Motor neuron (in vitro differentiated cells): ENCODE results near the gene BECN2. TPM values are rescaled to one million over a fixed set of nuclear protein-coding genes. Genes with fewer than 3 reads are reported as not detected.

ENCODE experiments used
- ATAC-seq, 8 experiments: fragments of 200-7000 bp; cut with Tn5 transposase; replicated peaks in 6 of 8; 2 replicates each; pipeline ENCODE4 v1.8.0; 2021; ENCODE audit warnings: mild to moderate bottlenecking in 8 of 8, moderate library complexity in 8 of 8
- H3K27ac ChIP-seq, 2 donors: fragments of 250-450 bp; sonication (Bioruptor Pico); 2 replicates each; pipeline ENCODE4 v1.9.0; 2021; ENCODE audit warnings: antibody characterized with exemption in 2 of 2, mild to moderate bottlenecking in 2 of 2, moderate library complexity in 1 of 2
- H3K4me1 ChIP-seq, 2 donors: fragments of 250-450 bp; sonication (Bioruptor Pico); replicated peaks in 1 of 2; 2 replicates each; pipeline ENCODE4 v1.6.1; 2021; ENCODE audit warnings: antibody characterized with exemption in 2 of 2, mild to moderate bottlenecking in 2 of 2, moderate library complexity in 1 of 2
- H3K4me3 ChIP-seq, 5 donors: fragments of 250-450 bp; sonication (Bioruptor Pico); 2 replicates each; pipeline ENCODE4 v1.9.0; 2021; ENCODE audit warnings: antibody characterized with exemption in 5 of 5, mild to moderate bottlenecking in 5 of 5, moderate library complexity in 4 of 5
- WGBS, 10 experiments: fragments of 450-650 bp; shearing (Covaris generic); methylation state at CpG; one replicate each; pipeline ENCODE4 v1.0.0; 2022; 5-methylcytosine and 5-hydroxymethylcytosine counted together
- in situ Hi-C, 9 experiments: fragments of 400-800 bp; cut with MboI; loops; one replicate each; pipeline ENCODE4 v1.15.0; 2021; ENCODE audit warnings: low sequenced_read_pairs in 9 of 9, low pct_unique_long_range_greater_than_20kb in 2 of 9; ENCODE audit not compliant: unreplicated experiment in 9 of 9
- total RNA-seq, 8 experiments: library from RNA; unstranded; fragments of 300-600 nt; gene quantifications; 2 replicates each; pipeline versions ENCODE4 v1.2.3 to v1.2.4, GENCODE V29; 2022

BECN2 gene
- total RNA-seq, 8 experiments from 2014 or later, result 0.25 to 0.81 (median 0.45) TPM; not detected in 5

- H3K4me1 ChIP-seq, result no peaks in the 10 kb centered on the region
- peak in 4 of 8 experiments; percentile 14 to 71 (median 57) for ATAC-seq
- in situ Hi-C loops, result loop anchor here in 5 of 9 experiments (25.0 kb wide), 4 partner anchors 120 to 1305 kb away; partner anchors contain the start of gene KMO (in 1 of the 5)
- H3K27ac ChIP-seq, result no peak overlapping the region
- H3K4me3 ChIP-seq, result no peak overlapping the region
- WGBS, 10 experiments, result 0 to 96% (median 62%) methylated on average over 1 to 3 of the region's 3 CpGs; no CpG with 5 or more reads in 1 of the 10 experiments
Measured at GRCh38 chr1:242006976-242007375, 49.4 kb downstream of the BECN2 start.

Other genes starting within 250 kb of the BECN2 start
- 10 to 100 TPM in 3 of 8 experiments, 1 to 10 TPM in 4, under 1 TPM in 1; 0.92 to 29.6 (median 1.6) TPM for gene EXO1, start 109.6 kb upstream of the BECN2 start, total RNA-seq
- gene MAP1LC3C, start 41.3 kb downstream of the BECN2 start, total RNA-seq, result 1 to 10 TPM in 2 of 8 experiments, under 1 TPM in 3, not detected in 3; 0.54 to 4.8 (median 0.92) TPM